H1 (cell line): ENCODE data around the gene PYGB.

ENCODE experiments used
- CHD2 ChIP-seq: IDR thresholded peaks from 2 replicates; pipeline ENCODE4 v1.6.1; 2012; ENCODE audit warnings: low read length, improper control_type of control experiment
- POLR2AphosphoS5 ChIP-seq: IDR thresholded peaks from 2 replicates; pipeline ENCODE4 v1.6.1; 2011; ENCODE audit warnings: low read depth, low read length
- SP1 ChIP-seq: IDR thresholded peaks from 2 replicates; pipeline ENCODE4 v1.6.1; 2011; ENCODE audit warnings: low read depth, low read length
- TF ChIP-seq, protein P1 (sequence below): IDR thresholded peaks from 2 replicates; pipeline ENCODE4 v1.6.1; 2012; ENCODE audit warnings: low read length, inconsistent platforms

DNA sequence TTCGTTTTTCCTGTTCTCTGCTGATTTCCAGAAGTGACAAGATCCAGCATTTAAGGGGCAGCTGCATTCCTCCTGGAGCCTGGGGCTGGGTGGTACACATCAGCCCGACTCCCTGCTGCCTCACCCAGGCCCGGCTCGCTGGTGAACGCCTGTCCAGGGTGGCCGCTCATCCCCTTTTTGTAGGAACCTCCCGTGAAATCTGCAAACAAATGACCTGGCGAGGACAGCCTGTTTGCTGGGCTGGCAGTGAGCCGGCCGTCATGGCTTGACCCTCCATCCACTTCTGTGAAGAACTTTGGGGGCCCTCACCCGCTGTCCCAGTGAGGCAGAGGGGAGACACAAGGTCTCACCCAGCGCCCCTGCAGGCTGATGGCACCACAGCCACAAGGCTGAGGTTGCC is 39.0 kb downstream of the PYGB start:
- TF ChIP-seq SP1 (no peak), CHD2 (no peak), POLR2AphosphoS5 (no peak)
- TF ChIP-seq, protein P1, sequence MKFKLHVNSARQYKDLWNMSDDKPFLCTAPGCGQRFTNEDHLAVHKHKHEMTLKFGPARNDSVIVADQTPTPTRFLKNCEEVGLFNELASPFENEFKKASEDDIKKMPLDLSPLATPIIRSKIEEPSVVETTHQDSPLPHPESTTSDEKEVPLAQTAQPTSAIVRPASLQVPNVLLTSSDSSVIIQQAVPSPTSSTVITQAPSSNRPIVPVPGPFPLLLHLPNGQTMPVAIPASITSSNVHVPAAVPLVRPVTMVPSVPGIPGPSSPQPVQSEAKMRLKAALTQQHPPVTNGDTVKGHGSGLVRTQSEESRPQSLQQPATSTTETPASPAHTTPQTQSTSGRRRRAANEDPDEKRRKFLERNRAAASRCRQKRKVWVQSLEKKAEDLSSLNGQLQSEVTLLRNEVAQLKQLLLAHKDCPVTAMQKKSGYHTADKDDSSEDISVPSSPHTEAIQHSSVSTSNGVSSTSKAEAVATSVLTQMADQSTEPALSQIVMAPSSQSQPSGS, result no peak
